Measurements from ENCODE around the gene NRG3. TPM values are rescaled to one million over a fixed set of nuclear protein-coding genes. Genes with fewer than 3 reads are reported as not detected.

Gene NRG3
- total RNA-seq, 1 donor from 2014 or later: not detected

DNA sequence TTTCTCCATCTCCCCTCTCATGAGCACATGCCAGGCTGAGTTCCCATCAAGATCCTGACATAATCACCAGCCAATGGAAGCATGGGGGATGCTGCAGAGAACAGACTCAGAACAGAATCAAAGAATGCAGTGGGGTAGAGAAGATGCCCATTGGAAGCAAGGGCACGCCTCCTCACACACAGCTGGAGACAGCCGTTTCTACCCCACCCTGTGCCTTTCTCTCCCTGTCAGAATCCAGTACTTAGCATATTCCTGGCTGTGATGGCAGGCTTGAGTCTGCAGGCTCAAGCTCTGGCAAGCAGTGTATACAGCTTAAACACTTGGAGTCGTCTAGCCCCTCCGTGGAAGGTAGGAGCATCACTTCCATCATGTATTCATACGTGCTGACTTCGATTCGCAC, 867.9 kb downstream of the NRG3 start:
- Mint-ChIP-seq H3K9me3 (ENCODE audit: low read depth) (no peaks in the 10 kb centered on the region), H3K27me3 (ENCODE audit: low read depth) (no peaks in the 10 kb centered on the region), H3K36me3 (ENCODE audit: low read depth) (no peaks in the 10 kb centered on the region), H3K4me3 (ENCODE audit: unreplicated experiment) (no peak overlapping the region), H3K4me1 (ENCODE audit: low read depth) (peaks cover 9% of the 10 kb centered on the region), H3K27ac (ENCODE audit: unreplicated experiment) (no peak overlapping the region)
- DNase-seq (ENCODE audit: low spot score): no peak
- TF ChIP-seq, protein P1, sequence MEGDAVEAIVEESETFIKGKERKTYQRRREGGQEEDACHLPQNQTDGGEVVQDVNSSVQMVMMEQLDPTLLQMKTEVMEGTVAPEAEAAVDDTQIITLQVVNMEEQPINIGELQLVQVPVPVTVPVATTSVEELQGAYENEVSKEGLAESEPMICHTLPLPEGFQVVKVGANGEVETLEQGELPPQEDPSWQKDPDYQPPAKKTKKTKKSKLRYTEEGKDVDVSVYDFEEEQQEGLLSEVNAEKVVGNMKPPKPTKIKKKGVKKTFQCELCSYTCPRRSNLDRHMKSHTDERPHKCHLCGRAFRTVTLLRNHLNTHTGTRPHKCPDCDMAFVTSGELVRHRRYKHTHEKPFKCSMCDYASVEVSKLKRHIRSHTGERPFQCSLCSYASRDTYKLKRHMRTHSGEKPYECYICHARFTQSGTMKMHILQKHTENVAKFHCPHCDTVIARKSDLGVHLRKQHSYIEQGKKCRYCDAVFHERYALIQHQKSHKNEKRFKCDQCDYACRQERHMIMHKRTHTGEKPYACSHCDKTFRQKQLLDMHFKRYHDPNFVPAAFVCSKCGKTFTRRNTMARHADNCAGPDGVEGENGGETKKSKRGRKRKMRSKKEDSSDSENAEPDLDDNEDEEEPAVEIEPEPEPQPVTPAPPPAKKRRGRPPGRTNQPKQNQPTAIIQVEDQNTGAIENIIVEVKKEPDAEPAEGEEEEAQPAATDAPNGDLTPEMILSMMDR (IDR thresholded peaks at IDR 0.05): no peak

DNA sequence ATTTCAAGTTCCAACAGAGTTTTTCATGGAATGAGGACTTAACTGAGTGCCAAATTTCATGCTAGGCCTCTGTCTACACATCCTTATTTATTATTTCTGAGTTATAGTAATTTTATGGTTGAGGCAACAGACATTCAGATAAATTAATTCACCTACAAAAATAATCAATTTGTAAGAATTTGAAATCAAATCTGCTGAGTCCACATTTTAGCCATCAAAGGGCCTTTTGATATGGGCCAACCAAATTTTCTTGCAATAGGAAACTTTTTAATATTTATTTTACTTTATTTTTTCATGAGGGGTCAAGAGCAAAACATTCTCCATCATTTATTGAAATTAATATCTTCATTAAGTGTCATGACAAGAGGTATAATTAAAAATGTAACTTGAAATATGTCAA, 875.5 kb downstream of the NRG3 start:
- no peaks in the 10 kb centered on the region for H3K27me3 Mint-ChIP-seq (ENCODE audit: low read depth)
- no peaks in the 10 kb centered on the region for H3K9me3 Mint-ChIP-seq (ENCODE audit: low read depth)
- H3K36me3 Mint-ChIP-seq (ENCODE audit: low read depth): no peaks in the 10 kb centered on the region
- H3K4me3 Mint-ChIP-seq (ENCODE audit: unreplicated experiment): no peak overlapping the region
- H3K27ac Mint-ChIP-seq (ENCODE audit: unreplicated experiment): no peak overlapping the region
- no peaks in the 10 kb centered on the region for H3K4me1 Mint-ChIP-seq (ENCODE audit: low read depth)
- TF ChIP-seq, protein P1 (IDR thresholded peaks at IDR 0.05): no peak
- DNase-seq (ENCODE audit: low spot score): no peak

DNA sequence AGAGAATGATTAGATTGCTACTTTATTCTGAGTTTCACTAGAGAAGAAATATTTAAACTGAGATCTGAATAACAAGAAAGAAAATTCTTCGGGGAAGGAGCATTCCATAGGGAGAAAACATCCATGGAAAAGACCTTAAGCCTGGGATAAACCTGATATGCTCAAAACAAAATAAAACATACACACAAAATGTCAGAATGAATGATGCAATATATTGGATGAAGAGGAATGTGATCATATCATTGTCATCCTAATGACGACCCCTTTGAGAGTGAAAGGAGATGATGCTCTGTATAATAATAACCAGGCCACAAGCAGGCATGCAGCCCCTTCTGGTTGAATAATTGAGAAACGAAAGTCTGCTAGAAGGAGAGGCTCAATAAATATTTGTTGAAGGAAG, 882.4 kb downstream of the NRG3 start:
- no peak overlapping the region for H3K27ac Mint-ChIP-seq (ENCODE audit: unreplicated experiment)
- peaks cover 4% of the 10 kb centered on the region for H3K27me3 Mint-ChIP-seq (ENCODE audit: low read depth)
- TF ChIP-seq, protein P1 (IDR thresholded peaks at IDR 0.05): no peak
- no peaks in the 10 kb centered on the region for H3K36me3 Mint-ChIP-seq (ENCODE audit: low read depth)
- H3K9me3 Mint-ChIP-seq (ENCODE audit: low read depth): no peaks in the 10 kb centered on the region
- DNase-seq (ENCODE audit: low spot score): no peak
- H3K4me1 Mint-ChIP-seq (ENCODE audit: low read depth): no peaks in the 10 kb centered on the region
- H3K4me3 Mint-ChIP-seq (ENCODE audit: unreplicated experiment): no peak overlapping the region

DNA sequence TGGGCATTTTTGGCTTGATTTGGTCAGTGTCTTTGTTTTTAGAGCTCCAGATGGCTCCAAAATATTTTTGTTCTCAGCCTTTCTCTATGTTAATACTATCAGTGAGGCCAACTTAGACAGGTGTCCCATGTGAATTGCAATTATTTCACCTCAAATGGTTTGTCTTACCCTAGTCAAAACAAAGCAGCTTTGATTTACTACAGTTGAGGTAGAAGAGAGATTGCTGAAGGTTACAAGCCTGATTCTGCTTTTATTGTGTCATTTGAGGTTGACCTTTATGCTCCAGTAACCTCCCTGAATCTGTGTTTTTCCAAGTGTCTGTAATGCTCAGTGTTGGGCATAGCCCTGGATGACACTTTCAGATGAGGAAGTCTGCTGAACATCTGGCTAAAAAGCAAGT, 882.9 kb downstream of the NRG3 start:
- TF ChIP-seq, protein P1 (IDR thresholded peaks at IDR 0.05): no peak
- DNase-seq (ENCODE audit: low spot score): no peak

DNA sequence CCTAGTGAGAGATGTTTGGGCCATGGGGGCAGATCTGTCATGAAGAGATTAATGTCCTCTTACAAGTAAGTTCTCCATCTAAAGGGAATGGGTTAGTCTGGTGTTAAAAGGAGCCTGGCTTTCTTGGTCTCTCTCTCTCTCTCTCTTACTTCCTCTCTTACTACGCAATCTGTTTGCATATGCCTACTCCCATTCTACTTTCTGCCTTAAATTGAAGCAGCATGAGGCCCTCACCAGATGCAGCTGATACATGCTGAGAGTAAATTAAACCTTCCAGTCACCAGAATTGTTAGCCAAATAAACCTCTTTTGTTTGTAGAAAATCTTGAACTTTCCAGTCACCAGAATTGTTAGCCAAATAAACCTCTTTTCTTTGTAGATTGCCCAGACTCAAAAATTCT, 884.1 kb downstream of the NRG3 start:
- H3K9me3 Mint-ChIP-seq (ENCODE audit: low read depth): no peaks in the 10 kb centered on the region
- H3K27me3 Mint-ChIP-seq (ENCODE audit: low read depth): peaks cover 4% of the 10 kb centered on the region
- no peaks in the 10 kb centered on the region for H3K4me1 Mint-ChIP-seq (ENCODE audit: low read depth)
- TF ChIP-seq, protein P1 (IDR thresholded peaks at IDR 0.05): no peak
- H3K4me3 Mint-ChIP-seq (ENCODE audit: unreplicated experiment): no peak overlapping the region
- no peaks in the 10 kb centered on the region for H3K36me3 Mint-ChIP-seq (ENCODE audit: low read depth)
- H3K27ac Mint-ChIP-seq (ENCODE audit: unreplicated experiment): no peak overlapping the region
- no peak for DNase-seq (ENCODE audit: low spot score)

More for the DNA sequence above, 882.9 kb downstream of the NRG3 start:
- no peaks in the 10 kb centered on the region for H3K36me3 Mint-ChIP-seq (ENCODE audit: low read depth)
- no peaks in the 10 kb centered on the region for H3K4me1 Mint-ChIP-seq (ENCODE audit: low read depth)
- no peak overlapping the region for H3K27ac Mint-ChIP-seq (ENCODE audit: unreplicated experiment)
- no peak overlapping the region for H3K4me3 Mint-ChIP-seq (ENCODE audit: unreplicated experiment)
- H3K9me3 Mint-ChIP-seq (ENCODE audit: low read depth): no peaks in the 10 kb centered on the region
- peaks cover 4% of the 10 kb centered on the region for H3K27me3 Mint-ChIP-seq (ENCODE audit: low read depth)
